Measurements from ENCODE around the gene GMCL1. TPM values are rescaled to one million over a fixed set of nuclear protein-coding genes. Genes with fewer than 3 reads are reported as not detected.

GMCL1 gene
- total and polyA plus RNA-seq, 2 of the 13 experiments (the other 11 are each of a cell fraction or from before 2014, with no cell fraction given), result 18.7 to 24.0 TPM

DNA sequence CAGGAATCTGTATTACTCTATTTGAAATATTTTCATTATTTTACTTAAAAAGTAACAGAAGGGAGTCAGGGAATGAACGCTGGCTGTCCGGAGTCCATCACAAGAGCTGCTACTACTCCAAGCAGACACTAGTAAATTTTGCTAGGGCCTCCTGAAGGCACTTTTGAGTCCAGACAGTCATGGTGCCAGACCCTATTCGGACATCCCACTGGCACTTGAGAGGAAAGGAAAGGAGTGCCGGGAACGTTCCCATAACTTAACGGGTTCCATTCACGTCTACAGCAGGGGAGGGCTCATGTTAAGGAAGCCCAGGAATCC lies 563 bp upstream of the GMCL1 start:
- in situ Hi-C loops (cut with HindIII; ENCODE audit: extremely low pct_ligation_motif_present, low pct_unique_long_range_greater_than_20kb) (no loop called here), intact Hi-C loops (cut with micrococcal nuclease; ENCODE audit: unreplicated experiment) (loop anchor here (1.0 to 5.0 kb wide), 2 partner anchors 88 to 187 kb away; partner anchors contain the start of gene AAK1)
- Histone ChIP-seq H3K27me3 (ENCODE audit: control insufficient read depth in 1 of 2, insufficient read depth in 2 of 2, low read length in 2 of 2) (no peaks in the 10 kb centered on the region; a peak in 1 of 5 replicates), H3K27ac (ENCODE audit: extremely low read length, insufficient read depth, low read length) (peak overlapping the region; percentile 93), H2AFZ (ENCODE audit: low read length) (peak overlapping the region; percentile 96), H4K20me1 (ENCODE audit: insufficient read depth, low read length) (peaks cover 5% of the 10 kb centered on the region; the same call in 1 of the 2 replicates), H3K9me3 (ENCODE audit: low read length) (no peaks in the 10 kb centered on the region), H3K4me1 (ENCODE audit: insufficient read depth, low read length) (peaks cover 49% of the 10 kb centered on the region), H3K4me2 (ENCODE audit: low read depth, low read length) (peak overlapping the region; percentile 97), H3K4me3 (replicated peaks in 1 of 3; ENCODE audit: insufficient read depth in 1 of 3, low read depth in 2 of 3, low read length in 3 of 3) (peak overlapping the region; percentile 59 to 96 (median 93)), H3K79me2 (ENCODE audit: insufficient read depth, low read length) (peaks cover 42% of the 10 kb centered on the region), H3K9ac (ENCODE audit: insufficient read depth, low read depth, low read length) (peak overlapping the region; percentile 93), H3K36me3 (replicated peaks in 1 of 2; ENCODE audit: control insufficient read depth in 1 of 2, insufficient read depth in 2 of 2, low read length in 2 of 2) (no peaks in the 10 kb centered on the region; a peak in 2 of 5 replicates)
- WGBS (ENCODE audit: low lambda C conversion rate), result 2% methylated on average over 7 of the region's 7 CpGs
- no peak for DNase-seq (ENCODE audit: low spot score)
- FAIRE-seq, result no peak
- TSS peak; percentile 98 for BruUV-seq (replicated peaks)
- ATAC-seq, result no peak; the same call in 2 of the 3 replicates
- CTCF ChIA-PET (ENCODE audit: low intra/inter-chr PET ratio, low total read pairs), result no interaction called here
- POLR2A ChIA-PET, result interaction anchor here (0.6 to 4.1 kb wide), 8 partner anchors 12 to 453 kb away, joined by 3 to 29 read pairs (median 4); partner anchors contain the start of genes ANXA4 and SNRNP27
- TF ChIP-seq, protein P1, sequence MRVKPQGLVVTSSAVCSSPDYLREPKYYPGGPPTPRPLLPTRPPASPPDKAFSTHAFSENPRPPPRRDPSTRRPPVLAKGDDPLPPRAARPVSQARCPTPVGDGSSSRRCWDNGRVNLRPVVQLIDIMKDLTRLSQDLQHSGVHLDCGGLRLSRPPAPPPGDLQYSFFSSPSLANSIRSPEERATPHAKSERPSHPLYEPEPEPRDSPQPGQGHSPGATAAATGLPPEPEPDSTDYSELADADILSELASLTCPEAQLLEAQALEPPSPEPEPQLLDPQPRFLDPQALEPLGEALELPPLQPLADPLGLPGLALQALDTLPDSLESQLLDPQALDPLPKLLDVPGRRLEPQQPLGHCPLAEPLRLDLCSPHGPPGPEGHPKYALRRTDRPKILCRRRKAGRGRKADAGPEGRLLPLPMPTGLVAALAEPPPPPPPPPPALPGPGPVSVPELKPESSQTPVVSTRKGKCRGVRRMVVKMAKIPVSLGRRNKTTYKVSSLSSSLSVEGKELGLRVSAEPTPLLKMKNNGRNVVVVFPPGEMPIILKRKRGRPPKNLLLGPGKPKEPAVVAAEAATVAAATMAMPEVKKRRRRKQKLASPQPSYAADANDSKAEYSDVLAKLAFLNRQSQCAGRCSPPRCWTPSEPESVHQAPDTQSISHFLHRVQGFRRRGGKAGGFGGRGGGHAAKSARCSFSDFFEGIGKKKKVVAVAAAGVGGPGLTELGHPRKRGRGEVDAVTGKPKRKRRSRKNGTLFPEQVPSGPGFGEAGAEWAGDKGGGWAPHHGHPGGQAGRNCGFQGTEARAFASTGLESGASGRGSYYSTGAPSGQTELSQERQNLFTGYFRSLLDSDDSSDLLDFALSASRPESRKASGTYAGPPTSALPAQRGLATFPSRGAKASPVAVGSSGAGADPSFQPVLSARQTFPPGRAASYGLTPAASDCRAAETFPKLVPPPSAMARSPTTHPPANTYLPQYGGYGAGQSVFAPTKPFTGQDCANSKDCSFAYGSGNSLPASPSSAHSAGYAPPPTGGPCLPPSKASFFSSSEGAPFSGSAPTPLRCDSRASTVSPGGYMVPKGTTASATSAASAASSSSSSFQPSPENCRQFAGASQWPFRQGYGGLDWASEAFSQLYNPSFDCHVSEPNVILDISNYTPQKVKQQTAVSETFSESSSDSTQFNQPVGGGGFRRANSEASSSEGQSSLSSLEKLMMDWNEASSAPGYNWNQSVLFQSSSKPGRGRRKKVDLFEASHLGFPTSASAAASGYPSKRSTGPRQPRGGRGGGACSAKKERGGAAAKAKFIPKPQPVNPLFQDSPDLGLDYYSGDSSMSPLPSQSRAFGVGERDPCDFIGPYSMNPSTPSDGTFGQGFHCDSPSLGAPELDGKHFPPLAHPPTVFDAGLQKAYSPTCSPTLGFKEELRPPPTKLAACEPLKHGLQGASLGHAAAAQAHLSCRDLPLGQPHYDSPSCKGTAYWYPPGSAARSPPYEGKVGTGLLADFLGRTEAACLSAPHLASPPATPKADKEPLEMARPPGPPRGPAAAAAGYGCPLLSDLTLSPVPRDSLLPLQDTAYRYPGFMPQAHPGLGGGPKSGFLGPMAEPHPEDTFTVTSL (CRISPR knock-in tag; IDR thresholded peaks at IDR 0.05; ENCODE audit: borderline replicate concordance), result 0 out of 2 replicates have a peak, but pooled peaks have one; percentile 24
- TF ChIP-seq ZSCAN20 (CRISPR knock-in tag; IDR thresholded peaks at IDR 0.05; ENCODE audit: borderline replicate concordance) (0 out of 2 replicates have a peak, but pooled peaks have one; percentile 29), CREB1 (IDR thresholded peaks at IDR 0.05) (no peak), CREB1 (CRISPR knock-in tag; IDR thresholded peaks at IDR 0.05) (no peak), PRDM15 (CRISPR knock-in tag; IDR thresholded peaks at IDR 0.05) (0 out of 2 replicates have a peak, but pooled peaks have one; percentile 3), ZKSCAN5 (CRISPR knock-in tag; IDR thresholded peaks at IDR 0.05) (0 out of 2 replicates have a peak, but pooled peaks have one; percentile 4), ZNF879 (CRISPR knock-in tag; IDR thresholded peaks at IDR 0.05) (0 out of 2 replicates have a peak, but pooled peaks have one; percentile 27), ZNF615 (CRISPR knock-in tag; IDR thresholded peaks at IDR 0.05; ENCODE audit: borderline replicate concordance) (0 out of 2 replicates have a peak, but pooled peaks have one; percentile 69), ZNF737 (CRISPR knock-in tag; IDR thresholded peaks at IDR 0.05; ENCODE audit: borderline replicate concordance) (no peak), RBM22 (optimal IDR thresholded peaks at IDR 0.05; ENCODE audit: low read length) (peak; percentile 53), EHMT2 (IDR thresholded peaks at IDR 0.05; ENCODE audit: borderline replicate concordance, low read depth, low read length) (0 out of 2 replicates have a peak, but pooled peaks have one; percentile 21), NFIC (IDR thresholded peaks at IDR 0.05; ENCODE audit: low read length) (peak; percentile 9; the same call in 1 of the 2 replicates), HOXA3 (CRISPR knock-in tag; IDR thresholded peaks at IDR 0.05) (no peak), HOXD1 (CRISPR knock-in tag; IDR thresholded peaks at IDR 0.05) (0 out of 2 replicates have a peak, but pooled peaks have one; percentile 16), NKX3-1 (CRISPR knock-in tag; IDR thresholded peaks at IDR 0.05) (0 out of 2 replicates have a peak, but pooled peaks have one; percentile 13), ZNF788 (CRISPR knock-in tag; IDR thresholded peaks at IDR 0.05; ENCODE audit: borderline replicate concordance) (no peak)
